ENCODE data around the gene DGKI.

DGKI gene

DNA sequence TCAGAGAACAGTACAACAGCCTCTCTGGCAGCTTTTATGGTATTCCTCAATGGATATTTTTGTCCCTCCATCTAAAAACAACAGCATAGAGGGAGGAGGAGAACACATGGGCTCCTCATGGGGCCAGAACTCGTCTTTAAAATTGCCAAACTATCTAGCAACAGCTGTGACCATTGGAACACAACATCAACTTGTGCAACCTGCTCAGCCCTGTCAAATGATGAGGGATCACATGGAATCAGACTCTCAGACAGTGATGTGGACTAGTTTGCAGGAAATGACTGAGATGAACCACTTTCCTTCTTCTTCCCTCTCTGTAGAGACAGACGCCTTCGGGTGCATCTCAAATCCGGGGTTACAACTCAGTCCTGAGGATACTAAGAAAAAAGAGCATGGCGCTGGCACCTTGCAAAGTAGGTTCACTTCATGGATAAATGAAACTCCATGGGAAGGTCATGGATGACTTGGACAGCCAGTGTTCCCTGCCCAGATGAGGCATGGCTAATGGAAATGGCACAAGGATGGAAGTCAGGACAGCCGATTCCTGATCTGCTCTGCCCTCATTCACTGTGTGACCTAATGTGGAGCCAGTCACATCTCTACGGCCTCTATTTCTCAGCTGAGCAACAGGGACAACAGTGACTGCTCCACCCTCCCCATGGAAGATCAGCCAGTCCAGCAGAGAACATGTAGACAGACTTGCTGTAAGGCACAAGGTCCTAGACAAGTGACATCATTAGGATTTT is 24.6 kb upstream of the DGKI start:
- no peak for DNase-seq

DNA sequence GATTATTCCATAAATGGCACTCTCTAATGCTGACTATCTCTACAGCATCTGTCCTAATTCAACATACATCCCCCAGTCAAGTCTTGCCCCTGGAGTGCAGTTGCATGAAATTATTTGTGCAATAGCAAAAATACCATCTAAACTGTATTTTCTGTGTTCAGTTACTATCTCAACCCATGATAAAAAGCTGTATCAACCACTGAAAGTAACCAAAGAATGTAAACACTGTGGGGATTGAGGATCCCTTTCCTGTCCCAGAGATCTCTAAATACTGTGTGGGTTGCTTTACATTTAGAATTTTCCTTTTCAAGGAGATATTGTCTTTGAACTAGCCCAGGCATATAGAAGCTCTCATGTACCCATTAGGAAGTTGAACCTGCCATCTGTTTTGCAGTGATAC is 23.9 kb upstream of the DGKI start:
- DNase-seq: no peak

DNA sequence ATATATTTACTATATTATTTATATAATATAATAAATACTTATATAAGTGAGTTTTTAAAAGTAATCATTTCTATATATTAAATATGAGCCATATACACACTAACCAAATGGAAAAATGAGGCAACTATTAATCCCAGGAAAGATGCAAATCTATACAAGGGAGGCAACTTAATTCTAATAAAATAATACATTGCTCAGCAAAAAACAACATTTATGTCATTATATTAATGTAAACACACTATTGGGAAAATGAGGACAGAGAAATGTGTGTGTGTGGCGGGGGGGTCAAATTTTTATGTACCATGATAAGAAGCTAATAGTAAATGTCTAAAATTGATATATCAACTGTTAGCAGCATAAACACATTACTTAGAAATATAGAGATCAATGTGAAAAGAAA is 23.3 kb upstream of the DGKI start:
- DNase-seq: no peak

DNA sequence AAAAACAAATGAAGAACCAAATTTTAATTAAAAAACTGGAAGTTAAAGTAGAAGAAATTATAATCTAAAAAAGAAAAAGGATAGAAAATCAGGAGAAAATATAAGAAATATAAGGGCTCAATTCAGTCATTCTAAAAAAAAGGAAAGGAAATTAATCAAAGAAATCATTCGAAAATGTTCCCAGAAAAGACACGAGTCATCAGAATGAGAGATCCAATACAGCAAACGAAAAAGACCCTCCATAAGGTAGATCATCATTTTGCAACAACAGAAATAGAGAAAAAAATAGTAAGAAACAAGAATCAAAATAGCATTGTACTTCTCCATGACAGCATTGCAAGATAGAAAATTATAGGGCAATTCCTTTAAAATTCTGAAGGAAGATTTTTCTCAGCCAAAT is 22.5 kb upstream of the DGKI start:
- no peak for DNase-seq

DNA sequence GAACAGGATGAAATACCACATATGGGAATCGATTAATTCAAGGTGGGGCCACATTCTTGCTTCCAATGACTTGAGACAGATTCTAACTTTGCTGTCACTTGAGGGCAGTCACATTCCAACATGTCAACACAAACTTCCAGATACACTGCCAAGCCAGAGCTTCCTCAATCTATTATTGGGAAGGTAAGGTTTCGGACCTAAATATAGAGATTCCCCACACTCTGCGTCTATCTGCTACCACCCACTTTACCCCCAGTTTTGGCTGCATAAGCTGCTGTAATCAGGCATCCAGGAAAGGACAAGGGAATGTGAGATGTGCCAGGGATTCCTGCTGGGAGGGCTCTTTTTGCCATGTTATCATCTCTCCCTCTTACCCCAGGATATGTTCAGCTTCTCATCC is 20.5 kb upstream of the DGKI start:
- DNase-seq: no peak

DNA sequence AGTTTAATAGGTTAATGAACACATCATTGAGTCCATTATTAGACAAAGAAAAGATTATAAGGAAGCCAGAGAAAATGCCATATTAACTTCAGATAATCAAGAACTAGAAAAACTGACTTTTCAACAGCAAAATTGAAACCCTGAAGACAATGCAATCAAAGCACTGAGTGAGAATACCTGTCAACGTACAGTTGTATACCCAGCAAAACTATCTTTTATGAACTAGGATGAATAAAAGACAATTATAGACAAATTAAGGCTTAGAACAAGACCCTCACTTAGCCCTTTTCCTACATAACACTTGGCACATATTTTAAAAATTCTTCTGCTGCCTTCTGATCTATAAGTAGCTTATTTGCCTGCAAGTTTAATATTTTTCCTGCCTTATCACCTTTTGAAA is 19.0 kb upstream of the DGKI start:
- DNase-seq: no peak

DNA sequence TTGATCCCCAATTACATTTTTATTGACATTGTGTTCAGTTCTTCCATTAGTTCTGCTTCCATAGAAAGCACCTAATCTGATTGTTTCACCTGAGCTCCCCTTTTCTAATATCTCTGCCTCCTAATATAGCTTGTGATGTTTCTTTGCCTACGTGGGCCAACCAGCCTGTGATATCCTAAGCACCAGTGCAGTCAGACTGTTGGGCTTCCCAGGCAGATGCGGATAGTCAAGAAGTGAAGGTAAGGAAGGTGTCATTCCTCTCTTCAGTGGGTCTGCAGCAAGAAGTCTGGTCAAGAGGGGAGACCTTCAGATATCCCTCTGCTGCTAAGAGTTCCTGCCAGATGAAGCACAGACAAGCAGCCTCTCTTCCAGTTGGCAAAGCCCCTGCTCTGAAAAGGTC is 16.2 kb upstream of the DGKI start:
- no peak for DNase-seq

DNA sequence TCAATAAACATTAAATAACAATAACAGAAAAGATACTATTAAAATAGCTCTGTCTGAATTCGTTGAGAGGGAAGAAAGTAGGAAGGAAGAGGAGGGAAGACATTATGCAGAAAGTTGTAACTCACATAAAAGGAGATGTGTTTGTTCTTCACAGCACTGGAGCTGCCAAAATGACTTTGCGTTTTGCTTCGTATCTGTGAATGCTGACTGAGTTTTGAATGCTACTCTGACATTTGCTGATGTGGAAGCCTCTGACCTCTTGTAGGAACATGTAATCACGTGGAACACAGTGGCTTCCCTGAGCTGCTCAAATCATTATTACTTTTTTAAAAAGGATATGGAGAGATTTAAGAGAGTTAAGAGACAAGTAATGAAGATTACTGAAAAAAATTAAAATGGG is 15.6 kb upstream of the DGKI start:
- no peak for DNase-seq

DNA sequence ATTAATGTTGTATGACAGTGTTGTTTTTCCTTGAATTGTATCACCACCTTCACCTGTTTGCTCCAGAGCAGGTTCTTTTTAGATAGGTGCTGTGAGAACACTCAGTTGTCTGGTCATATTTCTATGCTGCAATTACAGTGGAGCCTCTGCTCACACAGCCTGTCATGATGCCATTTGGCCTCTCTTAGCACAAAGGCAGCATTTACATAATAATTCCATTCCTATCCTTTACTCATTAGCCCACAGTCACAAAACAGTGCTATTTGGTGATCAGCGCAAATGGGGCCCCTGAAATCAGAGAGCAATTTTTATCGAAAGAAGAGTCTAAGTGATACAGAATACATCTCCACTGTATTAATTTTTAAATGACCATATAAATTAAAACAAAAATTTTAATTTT is 13.8 kb upstream of the DGKI start:
- DNase-seq: no peak

DNA sequence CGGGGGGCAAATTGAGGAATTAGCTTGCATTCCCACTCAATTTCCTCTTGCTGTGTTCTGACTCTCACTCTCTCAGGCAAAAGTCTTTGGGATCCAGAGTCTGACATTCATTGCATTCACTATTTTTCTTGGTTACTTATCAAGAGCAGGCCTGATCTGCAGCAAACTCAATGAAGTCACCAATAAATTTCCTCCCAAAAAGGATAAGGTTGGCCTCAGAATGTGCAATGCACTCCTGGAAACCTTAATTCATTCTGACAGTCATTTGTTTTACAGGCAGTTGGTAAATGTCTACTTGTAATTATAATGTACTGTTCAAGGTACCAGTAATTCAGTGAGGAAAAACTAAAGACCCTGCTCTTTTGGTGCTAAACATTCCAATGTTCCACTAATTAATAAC is 6.3 kb upstream of the DGKI start:
- DNase-seq: no peak

DNA sequence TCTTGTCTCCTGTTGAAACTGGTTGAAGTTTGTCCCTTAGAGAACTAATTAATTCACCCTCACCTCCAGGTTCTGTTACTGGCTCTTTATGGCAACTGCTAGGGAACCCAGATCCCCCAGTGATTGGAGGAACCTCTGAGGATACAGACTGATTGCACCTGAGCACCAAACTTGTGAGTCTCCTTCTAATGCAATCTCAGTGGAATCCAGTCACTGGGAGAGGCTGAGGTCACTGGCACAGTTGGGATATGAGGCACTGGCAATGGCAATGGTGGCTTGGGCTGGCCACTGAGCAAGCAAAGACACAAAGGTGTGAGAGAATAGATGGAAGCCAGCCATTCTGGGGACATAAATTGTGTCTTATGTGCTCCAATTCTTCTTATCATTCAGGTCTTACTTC is 5.3 kb upstream of the DGKI start:
- no peak for DNase-seq

DNA sequence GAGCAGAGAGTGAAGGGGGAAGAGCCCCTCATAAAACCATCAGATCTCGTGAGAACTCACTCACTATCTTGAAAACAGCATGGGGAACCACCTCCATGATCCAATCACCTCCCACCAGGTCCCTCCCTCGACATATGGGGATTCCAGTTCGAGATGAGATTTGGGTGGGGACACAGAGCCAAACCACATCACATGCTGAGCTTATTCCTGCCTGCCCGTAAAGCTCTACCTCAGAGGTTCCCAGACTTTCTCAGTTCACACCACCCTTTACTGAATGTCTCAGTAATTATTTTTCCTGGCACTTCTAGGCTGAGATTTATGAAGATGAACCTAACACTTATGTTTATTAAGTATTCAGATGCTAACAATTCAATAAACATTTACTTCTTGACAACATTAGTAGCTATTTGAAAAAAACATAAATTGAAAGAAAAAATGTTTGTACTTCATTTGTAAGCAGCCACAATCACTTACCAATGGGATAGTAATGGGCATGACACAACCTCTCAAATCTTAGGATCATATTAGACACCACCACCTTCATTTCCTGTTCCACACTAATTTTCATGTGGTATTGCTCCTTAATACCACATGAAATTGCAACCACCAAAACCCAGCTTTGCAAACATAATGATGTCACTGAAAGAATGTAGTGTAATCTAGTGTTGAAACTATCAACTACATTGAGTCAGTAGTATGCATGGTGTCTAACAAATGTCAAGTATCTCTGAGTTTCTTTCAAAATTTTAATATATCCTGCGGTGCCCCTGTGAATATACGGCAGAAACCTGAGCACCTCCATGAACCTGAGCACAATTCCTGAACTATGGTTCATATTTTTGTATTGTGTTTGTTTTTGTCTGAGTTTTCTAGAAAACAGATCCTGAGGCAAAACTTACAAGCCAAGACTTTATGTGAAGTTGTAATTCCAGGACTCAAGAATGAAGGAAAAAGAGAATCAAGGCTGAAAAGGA is 4.5 kb upstream of the DGKI start:
- no peak for DNase-seq

DNA sequence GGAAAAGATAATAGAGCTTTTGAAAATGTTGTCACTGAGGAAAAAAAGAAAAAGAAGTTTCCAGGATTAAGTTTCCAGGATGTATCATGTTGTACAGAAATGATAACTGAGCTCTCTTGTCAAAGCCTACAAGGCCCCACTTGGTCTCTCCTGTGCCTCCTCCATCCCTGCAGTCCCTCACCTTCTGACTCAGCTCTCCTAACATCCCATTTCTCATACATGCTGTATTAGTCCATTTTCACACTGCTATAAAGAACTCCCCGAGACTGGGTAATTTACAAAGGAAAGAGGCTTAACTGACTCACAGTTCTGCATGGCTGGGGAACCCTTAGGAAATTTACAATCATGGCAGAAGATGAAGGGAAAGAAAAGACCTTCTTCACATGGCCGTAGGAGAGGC is 3.8 kb upstream of the DGKI start:
- DNase-seq: no peak

DNA sequence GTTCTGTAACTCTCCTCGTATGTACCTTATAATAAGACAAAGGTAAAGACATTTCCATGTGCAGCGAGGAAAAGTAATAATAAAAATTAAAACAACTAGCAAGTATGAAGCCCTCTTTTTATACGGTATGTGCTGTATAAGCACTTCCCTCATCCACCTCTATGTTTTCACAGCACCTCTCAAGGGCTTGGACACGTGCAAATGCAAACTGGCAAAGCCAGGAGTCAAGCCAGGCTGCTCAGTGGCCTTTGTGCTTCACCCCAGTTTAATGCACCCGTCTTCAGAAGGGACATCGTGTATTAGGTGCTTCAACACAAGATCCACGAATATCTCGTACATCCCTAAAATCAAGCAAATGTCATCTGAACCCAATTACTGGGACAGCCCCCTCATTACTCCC is 1.3 kb upstream of the DGKI start:
- no peak for DNase-seq

DNA sequence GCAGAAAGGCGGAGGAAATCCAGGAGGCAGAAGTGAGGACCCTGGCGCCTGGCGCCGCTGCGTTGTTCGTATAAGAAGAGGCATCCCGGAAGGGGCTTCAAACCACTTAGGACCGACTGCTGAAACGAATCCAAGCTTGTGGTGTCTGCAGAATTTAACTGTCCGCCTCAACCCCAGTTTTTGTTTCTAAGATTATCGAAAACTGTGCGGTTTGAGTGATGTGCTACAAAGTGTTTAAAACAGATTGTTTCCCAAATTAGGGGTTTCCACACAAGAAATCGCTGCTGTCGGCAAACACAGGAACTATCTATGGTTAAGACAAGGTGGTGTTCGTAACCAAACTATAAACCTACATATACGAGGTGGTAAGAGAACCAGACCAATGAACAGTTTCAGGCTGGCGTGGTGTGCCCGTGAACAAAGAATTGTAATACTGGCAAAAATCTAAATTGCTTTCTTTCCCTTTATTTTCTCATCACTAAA is 835 bp upstream of the DGKI start:
- DNase-seq: no peak

DNA sequence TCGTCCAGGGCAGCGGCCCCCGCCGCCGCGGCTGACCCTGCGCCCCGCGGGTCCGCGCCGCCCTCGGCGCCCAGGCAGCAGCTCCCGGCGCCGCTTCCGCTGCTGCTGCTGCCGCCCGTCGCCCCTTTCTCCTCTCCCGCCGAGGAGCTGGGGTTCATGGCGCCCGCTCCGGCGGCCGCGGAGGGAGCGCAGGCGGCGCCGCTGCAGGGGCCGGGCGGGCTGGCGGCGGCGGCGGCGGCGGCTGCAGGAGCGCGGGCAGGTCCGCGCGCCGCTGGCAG is 286 bp downstream of the DGKI start:
- no peak for DNase-seq

DNA sequence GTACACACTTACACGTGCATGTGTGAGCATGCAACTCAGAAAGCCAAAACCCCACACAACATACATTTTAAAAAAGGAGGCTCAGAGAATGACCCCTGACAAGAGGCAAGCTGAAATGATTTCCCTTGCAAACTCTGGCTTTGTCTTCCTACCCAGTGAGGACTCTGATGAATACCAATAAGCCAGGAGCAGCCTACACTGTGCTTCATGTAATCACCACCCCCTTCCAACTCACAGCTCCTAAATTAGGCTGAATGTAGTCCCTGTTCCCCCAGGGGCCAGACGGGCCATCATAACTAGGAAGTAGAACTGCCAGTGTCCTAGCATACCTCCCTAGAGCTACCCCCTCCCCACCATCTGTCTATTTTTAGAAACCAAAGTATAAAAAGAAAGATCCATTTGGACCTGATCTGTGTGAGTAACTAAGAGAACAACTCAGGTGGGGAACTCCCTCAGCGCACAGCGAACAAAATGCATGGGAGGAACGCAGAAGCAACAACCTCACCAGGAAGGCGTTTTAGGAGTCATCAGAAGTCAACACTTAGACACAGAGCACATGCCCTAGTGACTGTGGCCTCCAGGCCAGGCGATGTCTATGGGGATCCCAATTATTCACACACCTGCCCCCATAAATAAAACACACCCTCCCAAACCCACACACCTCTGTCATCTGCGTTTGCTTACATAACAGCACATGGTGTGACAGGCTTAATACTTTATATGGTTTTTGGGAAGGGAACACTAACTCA is 1.9 kb downstream of the DGKI start:
- DNase-seq: no peak

DNA sequence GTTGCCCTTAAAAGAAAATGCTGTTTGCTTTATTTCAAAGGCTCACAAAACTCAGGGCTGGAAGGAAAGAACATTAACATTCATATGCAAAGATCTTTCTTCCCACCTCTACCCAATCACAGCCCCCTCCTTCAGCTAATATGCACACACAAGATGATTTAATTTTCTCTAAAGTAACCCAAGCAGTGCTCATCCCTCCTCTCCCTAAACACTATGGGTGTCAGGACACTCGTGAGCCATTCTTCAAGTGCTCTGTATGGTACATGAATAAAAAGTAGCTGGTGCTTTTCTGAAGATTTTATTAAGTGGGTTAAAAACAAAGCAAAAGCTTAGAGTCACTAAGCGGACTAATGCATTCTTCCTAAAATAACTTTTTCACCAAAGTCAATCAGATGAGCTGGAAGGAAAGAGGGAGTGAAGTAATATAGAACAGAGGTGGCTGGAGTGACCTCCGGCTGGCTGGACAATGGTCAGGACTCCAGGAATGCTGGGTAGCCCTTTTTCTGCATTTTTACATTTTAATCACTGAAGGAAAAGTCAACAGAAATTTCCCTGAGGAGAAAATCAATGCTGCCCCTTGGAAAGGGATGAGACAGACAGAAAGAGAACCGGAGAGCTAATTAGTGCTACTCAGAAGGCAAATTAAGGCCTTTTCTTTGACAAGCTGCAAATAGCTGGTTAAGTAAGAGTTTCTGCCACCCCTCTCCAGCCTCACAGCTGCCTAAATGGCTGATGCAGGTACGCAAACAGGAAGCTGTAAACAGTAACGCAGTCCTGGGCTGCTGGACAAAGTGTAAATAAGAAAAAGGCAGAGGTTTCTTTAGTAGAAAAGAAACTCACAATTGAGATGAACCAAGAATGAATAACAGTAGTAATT is 6.6 kb downstream of the DGKI start:
- no peak for DNase-seq

DNA sequence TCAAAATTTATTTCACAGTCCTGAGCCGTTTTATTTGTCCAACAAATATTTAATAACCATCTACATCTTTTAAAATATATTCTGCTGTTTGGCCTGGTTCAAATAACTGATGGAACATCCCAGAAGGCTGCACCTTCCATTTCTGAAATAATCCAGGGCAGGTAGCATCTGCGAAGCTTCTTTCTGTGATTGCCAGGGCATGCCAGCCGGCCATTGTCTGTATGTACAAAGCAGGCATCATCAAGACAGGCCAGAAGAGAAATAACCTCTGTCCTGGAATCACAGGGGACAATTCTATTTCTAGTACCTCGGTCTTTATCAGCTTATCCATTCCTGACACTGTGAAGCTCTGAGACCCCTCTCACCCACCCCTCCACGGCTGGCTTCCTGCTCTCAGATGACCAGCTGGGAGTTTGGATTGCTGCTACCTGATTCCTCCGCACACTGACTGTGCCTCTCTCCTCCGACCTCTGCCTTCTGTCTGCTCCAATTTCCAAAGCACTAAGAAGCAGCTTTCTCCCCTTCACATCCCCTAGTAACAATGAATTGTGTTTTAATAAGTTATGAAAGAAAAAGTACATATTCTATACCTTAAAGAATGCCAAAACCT is 8.0 kb downstream of the DGKI start:
- DNase-seq: no peak

DNA sequence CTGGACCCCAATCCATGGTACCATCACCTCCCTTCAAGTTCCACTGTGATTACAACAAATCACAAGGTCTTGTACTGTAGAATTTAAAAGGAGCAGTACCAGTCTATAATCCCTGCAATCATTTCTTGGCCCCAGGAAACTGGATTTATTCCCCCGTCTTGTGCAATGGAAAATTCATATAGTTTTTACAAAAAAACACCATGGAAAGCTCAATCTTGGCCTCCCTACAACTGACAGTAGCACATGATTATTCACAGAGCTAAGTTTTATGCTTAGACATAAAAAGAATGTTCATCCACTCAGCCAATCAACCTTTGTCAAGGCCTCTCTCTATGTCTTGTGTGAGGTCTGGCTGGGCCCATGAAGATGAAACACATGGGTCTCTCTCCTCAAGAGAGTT is 10.2 kb downstream of the DGKI start:
- DNase-seq: no peak

DNA sequence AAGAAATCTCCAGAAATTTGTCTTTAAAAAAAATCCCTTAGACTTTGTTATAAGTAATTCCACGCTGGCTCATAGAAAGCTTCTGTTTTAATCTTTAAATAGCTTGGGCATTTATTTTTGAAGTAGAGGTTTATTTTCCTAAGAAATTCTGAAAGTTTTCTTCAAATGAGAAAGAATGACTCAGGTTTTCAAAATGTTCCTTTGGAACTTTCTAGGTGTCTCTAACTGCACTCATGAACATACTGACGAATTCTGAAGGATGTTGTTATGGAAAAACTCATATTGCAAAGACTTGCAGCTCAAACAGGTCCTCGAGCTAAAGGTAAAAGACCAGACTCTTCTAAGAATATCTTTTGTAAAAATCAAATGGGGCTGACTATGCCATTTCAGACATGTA is 10.7 kb downstream of the DGKI start:
- DNase-seq: no peak

DNA sequence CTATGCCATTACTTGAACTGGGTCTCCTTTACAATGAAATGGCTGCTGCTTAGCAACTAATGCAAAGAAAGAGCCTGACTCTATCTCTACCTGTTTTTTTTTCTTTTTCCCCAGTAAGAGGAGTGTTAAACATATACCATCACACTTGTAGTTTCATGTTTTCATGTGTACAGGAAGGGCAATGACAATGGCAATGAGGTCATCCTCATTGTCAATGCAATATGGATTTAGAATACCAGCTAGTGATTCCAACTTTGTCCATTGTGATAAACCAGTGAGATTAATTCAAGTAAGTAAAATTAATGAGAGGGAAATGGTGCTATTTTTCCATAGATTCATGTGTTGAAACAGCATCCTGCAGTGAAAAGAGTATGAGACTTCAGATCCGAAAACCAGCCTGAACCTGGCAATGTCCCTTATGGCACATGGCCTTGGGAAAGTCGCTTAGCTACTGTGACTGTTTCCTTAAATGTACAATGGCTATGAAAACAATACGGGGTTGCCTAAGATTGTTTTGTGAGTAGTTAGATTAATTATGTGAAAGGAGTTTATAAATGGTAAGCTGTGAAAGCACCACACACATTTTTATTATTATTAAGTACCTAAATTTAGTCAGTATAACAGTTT is 11.2 kb downstream of the DGKI start:
- no peak for DNase-seq
